ENCODE data around the gene PLAAT5.
A peak's percentile ranks its signal among the peaks of the same experiment; 100 is the strongest.

The PLAAT5 gene

DNA sequence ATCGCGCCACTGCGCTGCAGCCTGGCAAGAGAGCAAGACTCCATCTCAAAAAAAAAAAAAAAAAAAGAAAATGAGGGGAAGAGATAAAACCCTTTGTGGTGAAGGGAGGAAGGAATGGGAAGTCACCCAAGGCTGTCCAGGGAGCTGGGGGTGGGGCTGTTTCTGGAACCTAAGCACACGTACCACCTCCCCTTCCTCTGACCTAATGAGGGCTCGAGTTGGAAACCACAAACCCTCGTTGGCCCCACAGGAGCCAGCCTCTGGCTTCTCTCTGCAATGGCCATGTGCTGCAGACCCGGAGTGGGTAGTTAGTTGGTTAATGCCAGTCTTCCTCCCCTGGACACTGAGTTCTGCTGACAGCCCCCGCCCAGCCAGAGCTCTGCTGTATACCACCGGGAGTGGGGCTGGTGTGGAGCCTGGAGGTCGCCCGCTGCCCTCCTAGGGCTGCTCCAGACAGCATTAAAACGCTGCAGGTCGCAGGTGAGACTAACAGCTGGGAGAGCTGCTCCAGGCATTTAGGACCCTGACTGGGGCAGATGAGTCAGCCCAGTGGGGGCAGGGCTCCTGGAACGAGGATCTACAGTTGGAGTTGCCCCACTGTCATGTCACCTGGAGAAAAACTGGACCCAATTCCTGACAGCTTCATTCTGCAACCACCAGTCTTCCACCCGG, 15.0 kb upstream of the PLAAT5 start, which contains the start of gene LGALS12:
TSS of gene LGALS12 (plus strand) at position 228 of the 672 bp plus-strand sequence. CDS start at position 603, 375 bp downstream.
- Histone ChIP-seq H3K4me1 (ENCODE audit: insufficient read depth, low read length) (peaks cover 51% of the 10 kb centered on the region), H3K36me3 (ENCODE audit: insufficient read depth, low read length) (no peaks in the 10 kb centered on the region), H3K9me3 (ENCODE audit: control insufficient read depth, insufficient read depth, low read length) (peaks cover 6% of the 10 kb centered on the region; the same call in 1 of the 2 replicates), H3K9ac (ENCODE audit: low read depth, low read length) (peak within 1 kb of the TSS; percentile 8; the same call in 1 of the 2 replicates)

- peaks cover 42% of the 10 kb centered on the region for H3K4me1 ChIP-seq (ENCODE audit: insufficient read depth, low read length)
- H3K9me3 ChIP-seq (ENCODE audit: control insufficient read depth, insufficient read depth, low read length): peaks cover 13% of the 10 kb centered on the region
- H3K9ac ChIP-seq (ENCODE audit: low read depth, low read length): no peak overlapping the region
- H3K36me3 ChIP-seq (ENCODE audit: insufficient read depth, low read length): no peaks in the 10 kb centered on the region
Measured at GRCh38 chr11:63504933-63505586, 14.1 kb upstream of the PLAAT5 start.

DNA sequence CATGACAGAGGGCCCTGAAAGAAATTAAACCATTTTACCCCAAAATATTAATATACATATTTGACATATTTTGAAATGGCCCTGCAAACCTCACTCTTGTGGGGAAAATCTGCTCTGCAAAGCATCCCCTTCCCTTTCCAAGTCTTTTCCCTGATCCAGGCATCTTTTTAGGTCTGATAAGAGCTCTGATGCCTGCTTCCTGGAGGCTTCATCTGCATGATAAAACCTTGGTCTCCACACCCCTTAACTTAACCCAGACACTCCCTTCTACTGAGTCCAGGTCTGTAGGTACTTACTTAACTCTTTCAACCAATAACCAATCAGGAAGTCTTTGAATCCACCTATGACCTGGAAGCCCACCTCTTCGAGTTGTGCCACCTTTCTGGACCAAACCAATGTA, 13.1 kb upstream of the PLAAT5 start:
- peaks cover 42% of the 10 kb centered on the region for H3K4me1 ChIP-seq (ENCODE audit: insufficient read depth, low read length)
- H3K36me3 ChIP-seq (ENCODE audit: insufficient read depth, low read length): no peaks in the 10 kb centered on the region
- peaks cover 21% of the 10 kb centered on the region for H3K9me3 ChIP-seq (ENCODE audit: control insufficient read depth, insufficient read depth, low read length)
- no peak overlapping the region for H3K9ac ChIP-seq (ENCODE audit: low read depth, low read length)

- H3K36me3 ChIP-seq (ENCODE audit: insufficient read depth, low read length): no peaks in the 10 kb centered on the region
- H3K9ac ChIP-seq (ENCODE audit: low read depth, low read length): no peak overlapping the region
- peaks cover 42% of the 10 kb centered on the region for H3K4me1 ChIP-seq (ENCODE audit: insufficient read depth, low read length)
- H3K9me3 ChIP-seq (ENCODE audit: control insufficient read depth, insufficient read depth, low read length): peaks cover 25% of the 10 kb centered on the region
Measured at GRCh38 chr11:63503492-63503891, 12.5 kb upstream of the PLAAT5 start.

DNA sequence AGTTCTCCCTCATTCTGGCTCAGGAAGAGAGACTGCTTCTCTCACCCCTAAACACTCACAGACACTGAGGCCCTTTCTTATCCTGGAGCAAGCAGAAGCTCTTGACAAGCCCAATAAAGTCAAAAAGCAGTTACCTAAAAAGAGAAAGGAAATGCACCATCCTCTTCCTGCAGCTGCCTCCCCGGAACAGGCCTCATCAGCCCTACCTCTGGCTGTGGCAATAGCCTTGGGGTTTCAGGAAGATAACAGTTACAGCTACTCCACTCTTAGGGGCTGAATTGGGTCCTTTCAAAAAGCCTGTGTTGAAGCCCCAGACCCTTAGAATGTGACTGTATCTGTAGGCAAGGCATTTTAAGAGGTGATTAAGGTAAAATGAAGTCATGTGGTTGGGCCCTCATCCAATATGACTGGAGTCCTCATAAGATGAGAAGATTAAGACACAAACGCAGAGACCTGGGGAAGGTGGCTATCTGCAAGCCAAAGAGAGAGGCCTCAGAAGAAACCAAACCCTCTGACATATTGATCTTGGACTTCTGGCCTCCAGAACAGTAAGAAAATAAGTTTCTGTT, 11.4 kb upstream of the PLAAT5 start:
- Histone ChIP-seq H3K9me3 (ENCODE audit: control insufficient read depth, insufficient read depth, low read length) (peaks cover 29% of the 10 kb centered on the region), H3K9ac (ENCODE audit: low read depth, low read length) (no peak overlapping the region), H3K4me1 (ENCODE audit: insufficient read depth, low read length) (peaks cover 41% of the 10 kb centered on the region), H3K36me3 (ENCODE audit: insufficient read depth, low read length) (no peaks in the 10 kb centered on the region)

DNA sequence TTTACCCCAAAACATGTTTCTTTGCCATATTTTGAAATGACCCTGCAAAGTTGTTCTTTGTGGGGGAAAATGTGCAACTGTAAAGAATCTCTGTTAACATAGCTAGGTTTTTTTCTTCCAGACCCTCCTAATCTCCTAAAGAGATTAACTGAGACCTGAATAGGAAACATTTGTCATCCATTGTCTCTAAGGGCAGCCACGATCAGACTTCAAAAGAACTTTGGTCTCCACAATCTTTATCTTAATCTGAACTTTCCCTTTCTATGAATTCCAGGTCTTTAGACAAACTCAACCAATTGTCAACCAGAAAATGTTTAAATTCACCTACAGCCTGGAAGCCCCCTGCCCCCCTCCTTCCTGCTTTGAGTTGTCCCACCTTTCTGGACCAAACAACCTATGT, 10.3 kb upstream of the PLAAT5 start:
- H3K9me3 ChIP-seq (ENCODE audit: control insufficient read depth, insufficient read depth, low read length): peaks cover 35% of the 10 kb centered on the region
- H3K9ac ChIP-seq (ENCODE audit: low read depth, low read length): no peak overlapping the region
- H3K4me1 ChIP-seq (ENCODE audit: insufficient read depth, low read length): peaks cover 30% of the 10 kb centered on the region
- H3K36me3 ChIP-seq (ENCODE audit: insufficient read depth, low read length): no peaks in the 10 kb centered on the region

- peaks cover 35% of the 10 kb centered on the region for H3K9me3 ChIP-seq (ENCODE audit: control insufficient read depth, insufficient read depth, low read length)
- H3K4me1 ChIP-seq (ENCODE audit: insufficient read depth, low read length): peaks cover 16% of the 10 kb centered on the region
- no peaks in the 10 kb centered on the region for H3K36me3 ChIP-seq (ENCODE audit: insufficient read depth, low read length)
- no peak overlapping the region for H3K9ac ChIP-seq (ENCODE audit: low read depth, low read length)
Measured at GRCh38 chr11:63499874-63500273, 8.9 kb upstream of the PLAAT5 start.

- H3K9ac ChIP-seq (ENCODE audit: low read depth, low read length): no peak overlapping the region
- H3K4me1 ChIP-seq (ENCODE audit: insufficient read depth, low read length): no peaks in the 10 kb centered on the region
- H3K9me3 ChIP-seq (ENCODE audit: control insufficient read depth, insufficient read depth, low read length): peaks cover 36% of the 10 kb centered on the region
- no peaks in the 10 kb centered on the region for H3K36me3 ChIP-seq (ENCODE audit: insufficient read depth, low read length)
Measured at GRCh38 chr11:63494975-63495374, 4.0 kb upstream of the PLAAT5 start.

DNA sequence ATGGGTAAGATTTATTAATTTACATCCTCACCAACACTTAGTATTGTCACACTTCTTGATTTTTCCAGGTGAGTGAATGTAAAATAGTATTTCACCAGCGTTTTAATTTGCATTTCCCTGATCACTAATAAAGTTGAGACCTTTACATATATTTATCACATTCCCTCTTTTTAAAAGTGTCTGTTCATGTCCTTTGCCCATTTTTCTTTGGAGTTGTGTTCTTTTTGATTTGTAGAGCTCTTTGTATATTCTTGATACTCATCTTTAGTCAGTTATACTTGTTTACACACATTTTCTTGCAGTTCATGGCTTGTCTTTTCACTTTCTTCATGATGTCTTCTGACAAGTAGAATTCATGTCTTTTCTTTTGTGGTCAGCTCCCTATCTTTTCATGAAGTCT, 2.2 kb upstream of the PLAAT5 start:
- Histone ChIP-seq H3K9ac (ENCODE audit: low read depth, low read length) (no peak overlapping the region), H3K9me3 (ENCODE audit: control insufficient read depth, insufficient read depth, low read length) (peaks cover 23% of the 10 kb centered on the region), H3K4me1 (ENCODE audit: insufficient read depth, low read length) (peaks cover 6% of the 10 kb centered on the region; the same call in 1 of the 2 replicates), H3K36me3 (ENCODE audit: insufficient read depth, low read length) (no peaks in the 10 kb centered on the region)

GRCh38 chr11:63492441-63492840, 1.5 kb upstream of the PLAAT5 start:
- Histone ChIP-seq H3K36me3 (ENCODE audit: insufficient read depth, low read length) (no peaks in the 10 kb centered on the region), H3K4me1 (ENCODE audit: insufficient read depth, low read length) (peaks cover 6% of the 10 kb centered on the region; the same call in 1 of the 2 replicates), H3K9ac (ENCODE audit: low read depth, low read length) (no peak overlapping the region), H3K9me3 (ENCODE audit: control insufficient read depth, insufficient read depth, low read length) (peaks cover 22% of the 10 kb centered on the region)

- peaks cover 18% of the 10 kb centered on the region for H3K9me3 ChIP-seq (ENCODE audit: control insufficient read depth, insufficient read depth, low read length)
- no peaks in the 10 kb centered on the region for H3K36me3 ChIP-seq (ENCODE audit: insufficient read depth, low read length)
- H3K4me1 ChIP-seq (ENCODE audit: insufficient read depth, low read length): peaks cover 6% of the 10 kb centered on the region; the same call in 1 of the 2 replicates
- H3K9ac ChIP-seq (ENCODE audit: low read depth, low read length): peak overlapping the region; percentile 48; the same call in 1 of the 2 replicates
Measured at GRCh38 chr11:63491636-63492372, 837 bp upstream of the PLAAT5 start.

GRCh38 chr11:63491240-63491587, 247 bp upstream of the PLAAT5 start:
- peaks cover 6% of the 10 kb centered on the region; the same call in 1 of the 2 replicates for H3K4me1 ChIP-seq (ENCODE audit: insufficient read depth, low read length)
- H3K36me3 ChIP-seq (ENCODE audit: insufficient read depth, low read length): no peaks in the 10 kb centered on the region
- peak overlapping the region; percentile 48; the same call in 1 of the 2 replicates for H3K9ac ChIP-seq (ENCODE audit: low read depth, low read length)
- peaks cover 18% of the 10 kb centered on the region for H3K9me3 ChIP-seq (ENCODE audit: control insufficient read depth, insufficient read depth, low read length)

DNA sequence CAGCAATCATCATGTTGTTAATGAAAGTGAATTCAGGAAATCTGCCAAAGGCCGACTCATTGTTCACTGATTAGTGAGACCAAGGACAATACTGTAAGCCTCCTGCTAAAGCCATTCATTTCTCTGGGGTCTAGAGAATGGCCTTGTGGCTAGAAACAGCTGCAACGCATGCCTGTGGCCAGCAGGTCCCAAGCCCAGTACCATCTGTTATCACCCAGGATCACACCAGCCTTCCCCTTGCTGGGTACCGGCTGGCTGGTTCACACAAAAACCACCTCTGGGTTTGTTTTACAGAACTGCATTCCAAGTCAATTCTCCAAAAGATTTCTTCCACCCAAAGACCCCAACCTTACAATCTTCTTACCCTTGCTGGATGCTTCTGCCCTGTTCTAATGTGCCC, 1.1 kb downstream of the PLAAT5 start:
- H3K4me1 ChIP-seq (ENCODE audit: insufficient read depth, low read length): peaks cover 6% of the 10 kb centered on the region; the same call in 1 of the 2 replicates
- H3K9ac ChIP-seq (ENCODE audit: low read depth, low read length): peak overlapping the region; percentile 48; the same call in 1 of the 2 replicates
- H3K36me3 ChIP-seq (ENCODE audit: insufficient read depth, low read length): no peaks in the 10 kb centered on the region
- H3K9me3 ChIP-seq (ENCODE audit: control insufficient read depth, insufficient read depth, low read length): peaks cover 28% of the 10 kb centered on the region

DNA sequence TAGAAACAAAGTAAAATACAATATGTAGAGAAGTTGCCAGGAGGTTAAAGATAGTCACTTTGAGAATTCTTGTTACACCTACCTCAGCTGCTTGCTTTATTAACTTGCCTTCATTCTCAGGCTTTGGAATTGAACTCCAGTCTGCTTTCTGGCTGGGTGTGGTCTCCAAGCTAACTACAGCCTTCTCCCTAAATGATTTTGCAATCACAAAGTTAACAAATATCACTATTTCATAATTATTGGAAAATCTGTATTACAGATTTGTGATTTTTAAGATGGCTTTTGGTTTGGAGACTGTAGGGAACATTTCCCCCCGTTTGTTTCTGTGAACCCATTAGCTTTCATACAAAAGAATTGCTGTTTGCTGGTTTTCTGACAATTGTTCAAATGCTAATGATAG, 2.2 kb downstream of the PLAAT5 start:
- Histone ChIP-seq H3K9ac (ENCODE audit: low read depth, low read length) (no peak overlapping the region), H3K9me3 (ENCODE audit: control insufficient read depth, insufficient read depth, low read length) (peaks cover 36% of the 10 kb centered on the region), H3K4me1 (ENCODE audit: insufficient read depth, low read length) (peaks cover 6% of the 10 kb centered on the region; the same call in 1 of the 2 replicates), H3K36me3 (ENCODE audit: insufficient read depth, low read length) (no peaks in the 10 kb centered on the region)

All from ES-I3 (cell line).